Glutamatergic neuron (in vitro differentiated cells): ENCODE results near the gene ZDHHC18. TPM values are rescaled to one million over a fixed set of nuclear protein-coding genes. Genes with fewer than 3 reads are reported as not detected.

Source experiments
- DNase-seq: peaks from one replicate; pipeline ENCODE4 v3.0.0; 2022
- H3K27ac Mint-ChIP-seq: one replicate; pipeline ENCODE4 v1.8.0; 2020; ENCODE audit warnings: mild to moderate bottlenecking, mixed read lengths, inconsistent platforms; ENCODE audit not compliant: unreplicated experiment
- H3K27me3 Mint-ChIP-seq: one replicate; pipeline ENCODE4 v1.8.0; 2020; ENCODE audit warnings: mild to moderate bottlenecking, moderate library complexity, mixed read lengths, inconsistent platforms; ENCODE audit not compliant: unreplicated experiment
- H3K36me3 Mint-ChIP-seq: one replicate; pipeline ENCODE4 v1.8.0; 2020; ENCODE audit warnings: mild to moderate bottlenecking, mixed read lengths, inconsistent platforms; ENCODE audit not compliant: unreplicated experiment
- H3K4me1 Mint-ChIP-seq: one replicate; pipeline ENCODE4 v1.8.0; 2020; ENCODE audit warnings: mild to moderate bottlenecking, low read depth, mixed read lengths, inconsistent platforms; ENCODE audit not compliant: unreplicated experiment
- H3K4me3 Mint-ChIP-seq: one replicate; pipeline ENCODE4 v1.8.0; 2020; ENCODE audit warnings: mild to moderate bottlenecking, mixed read lengths, inconsistent platforms; ENCODE audit not compliant: unreplicated experiment
- H3K9me3 Mint-ChIP-seq: one replicate; pipeline ENCODE4 v1.8.0; 2020; ENCODE audit warnings: mild to moderate bottlenecking, moderate library complexity, mixed read lengths, inconsistent platforms; ENCODE audit not compliant: unreplicated experiment
- CTCF ChIP-seq: fragments of 200-600 bp; sonication (generic); IDR thresholded peaks from one replicate; pipeline ENCODE4 v1.5.0; 2021; ENCODE audit not compliant: partially characterized antibody, unreplicated experiment
- total RNA-seq: library from RNA; stranded (reverse); fragmentation: NEBNext Ultra II Directional; extraction: Animal tissue kit (Norgen Biotek cat#: 25700); gene quantifications from one replicate; pipeline ENCODE4 v1.2.1, GENCODE V29; 2021; ENCODE audit not compliant: unreplicated experiment

ZDHHC18 gene
- total RNA-seq, 1 donor from 2014 or later, result 52.6 TPM

DNA sequence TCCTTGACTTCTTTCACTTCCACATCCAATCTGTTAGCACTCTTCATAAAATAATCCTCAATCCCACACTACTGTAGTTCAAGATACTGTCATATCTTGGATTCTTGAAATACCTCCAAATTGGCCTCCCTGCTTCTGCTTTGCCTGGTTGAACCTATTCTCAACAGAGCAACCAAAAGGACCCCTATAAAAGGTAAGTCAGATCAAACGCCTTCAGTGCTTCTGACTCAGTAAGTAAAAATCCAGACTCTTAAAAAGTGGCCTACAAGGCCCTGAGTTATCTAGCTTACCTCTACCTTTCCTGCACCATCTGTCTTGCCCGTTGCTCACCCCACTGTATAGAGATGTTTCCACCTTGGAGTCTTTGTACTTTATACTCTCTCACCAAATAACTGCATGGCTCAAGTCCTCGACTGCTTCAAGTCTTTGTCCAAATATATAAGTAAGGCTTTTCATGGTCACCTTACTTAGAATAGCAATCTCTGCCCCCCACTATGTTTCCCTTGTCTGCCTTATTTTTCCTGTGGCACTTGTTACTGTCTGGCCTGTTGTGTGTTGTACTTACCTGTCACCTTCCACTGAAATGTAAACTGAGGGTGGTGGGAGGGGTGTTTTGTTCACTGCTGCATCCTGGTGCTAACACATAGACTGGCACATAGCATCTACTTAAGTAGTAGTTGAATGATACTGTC lies 43.8 kb upstream of the ZDHHC18 start:
- DNase-seq, result no peak
- Mint-ChIP-seq H3K9me3 (peaks cover 23% of the 10 kb centered on the region), H3K36me3 (peaks cover 5% of the 10 kb centered on the region), H3K4me1 (peaks cover 23% of the 10 kb centered on the region), H3K4me3 (no peak overlapping the region), H3K27ac (no peak overlapping the region), H3K27me3 (peaks cover 18% of the 10 kb centered on the region)
- TF ChIP-seq CTCF, result no peak

- Mint-ChIP-seq H3K9me3 (peaks cover 18% of the 10 kb centered on the region), H3K27me3 (peaks cover 18% of the 10 kb centered on the region), H3K4me1 (peaks cover 27% of the 10 kb centered on the region), H3K27ac (no peak overlapping the region), H3K4me3 (no peak overlapping the region), H3K36me3 (peaks cover 5% of the 10 kb centered on the region)
- TF ChIP-seq CTCF, result no peak
- no peak for DNase-seq
Observed at GRCh38 chr1:26783646-26784022, 42.9 kb upstream of the ZDHHC18 start.

DNA sequence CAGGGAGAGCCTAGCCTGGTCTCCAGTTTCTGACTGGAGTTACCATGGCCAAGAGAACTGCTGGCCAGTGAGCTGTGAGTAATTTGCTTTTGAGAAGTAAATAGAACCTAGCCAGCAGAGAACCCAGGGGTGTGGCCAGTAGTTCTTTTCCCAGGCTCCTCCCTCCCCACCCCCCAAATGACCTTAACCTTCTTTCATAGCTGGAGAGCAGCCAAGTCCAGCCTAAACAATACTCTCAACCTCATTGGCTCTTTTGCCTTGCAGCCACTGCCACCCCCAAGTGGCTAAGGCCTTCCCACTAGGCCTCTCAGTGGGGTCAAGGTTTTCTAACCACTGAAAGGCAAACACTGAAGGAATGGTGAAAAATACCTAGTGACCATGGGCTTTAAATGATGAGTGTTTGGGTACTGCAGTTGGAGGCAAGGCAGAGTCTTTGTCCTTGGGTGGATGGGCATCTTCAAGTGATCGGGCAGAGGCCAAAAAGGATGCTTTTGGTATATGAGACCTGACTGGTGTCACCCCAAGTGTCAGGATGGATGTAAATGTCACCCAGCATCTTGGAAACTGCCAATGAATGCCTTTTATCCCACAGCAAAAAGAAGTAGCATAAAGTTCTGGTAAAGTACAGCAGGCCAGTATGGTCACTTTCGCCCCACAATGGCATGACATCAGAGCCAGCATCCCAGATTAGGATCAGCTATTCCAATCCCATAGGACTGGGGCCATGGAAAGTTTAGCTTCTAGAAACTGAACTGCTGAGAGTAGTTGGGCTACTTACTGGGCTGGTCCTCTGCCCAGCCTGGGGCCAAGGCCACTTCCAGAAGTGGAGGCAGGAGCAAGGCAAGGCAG lies 42.2 kb upstream of the ZDHHC18 start:
- Mint-ChIP-seq H3K36me3 (peaks cover under 1% of the 10 kb centered on the region), H3K4me1 (peaks cover 31% of the 10 kb centered on the region), H3K4me3 (no peak overlapping the region), H3K27me3 (peaks cover 14% of the 10 kb centered on the region), H3K27ac (no peak overlapping the region), H3K9me3 (peaks cover 18% of the 10 kb centered on the region)
- no peak for TF ChIP-seq CTCF
- no peak for DNase-seq

- Mint-ChIP-seq H3K27me3 (peaks cover 14% of the 10 kb centered on the region), H3K4me1 (peaks cover 31% of the 10 kb centered on the region), H3K9me3 (peaks cover 18% of the 10 kb centered on the region), H3K36me3 (no peaks in the 10 kb centered on the region), H3K27ac (no peak overlapping the region), H3K4me3 (no peak overlapping the region)
- DNase-seq, result no peak
- TF ChIP-seq CTCF, result no peak
Observed at GRCh38 chr1:26784886-26785285, 41.6 kb upstream of the ZDHHC18 start.
